ENCODE results near the gene SLC25A24.
"Not testable (repeated sequence)": the region's sequence is repeated elsewhere in the genome, so short reads cannot be mapped to it uniquely, and the experiment has no call there.

DNA sequence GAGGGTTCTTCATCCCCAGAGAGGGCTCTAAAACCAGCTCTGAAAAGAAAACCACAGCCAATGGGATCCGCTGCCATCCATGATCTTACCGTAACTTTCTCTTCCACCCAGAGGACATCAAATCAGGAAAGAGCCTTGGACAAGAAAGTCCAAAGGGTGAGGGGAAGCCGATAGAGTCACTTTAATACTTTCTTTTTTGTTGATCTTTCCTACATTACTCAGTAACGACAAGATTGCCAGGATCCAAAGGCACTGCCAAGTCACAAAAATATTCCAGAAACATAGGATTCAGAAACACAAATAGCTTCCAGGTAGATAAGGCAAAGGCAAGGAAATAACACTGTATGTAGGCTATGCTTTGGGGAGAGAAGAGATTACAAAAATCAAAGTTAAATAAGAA, 26.7 kb upstream of the SLC25A24 start:
- TF ChIP-seq, protein P1, sequence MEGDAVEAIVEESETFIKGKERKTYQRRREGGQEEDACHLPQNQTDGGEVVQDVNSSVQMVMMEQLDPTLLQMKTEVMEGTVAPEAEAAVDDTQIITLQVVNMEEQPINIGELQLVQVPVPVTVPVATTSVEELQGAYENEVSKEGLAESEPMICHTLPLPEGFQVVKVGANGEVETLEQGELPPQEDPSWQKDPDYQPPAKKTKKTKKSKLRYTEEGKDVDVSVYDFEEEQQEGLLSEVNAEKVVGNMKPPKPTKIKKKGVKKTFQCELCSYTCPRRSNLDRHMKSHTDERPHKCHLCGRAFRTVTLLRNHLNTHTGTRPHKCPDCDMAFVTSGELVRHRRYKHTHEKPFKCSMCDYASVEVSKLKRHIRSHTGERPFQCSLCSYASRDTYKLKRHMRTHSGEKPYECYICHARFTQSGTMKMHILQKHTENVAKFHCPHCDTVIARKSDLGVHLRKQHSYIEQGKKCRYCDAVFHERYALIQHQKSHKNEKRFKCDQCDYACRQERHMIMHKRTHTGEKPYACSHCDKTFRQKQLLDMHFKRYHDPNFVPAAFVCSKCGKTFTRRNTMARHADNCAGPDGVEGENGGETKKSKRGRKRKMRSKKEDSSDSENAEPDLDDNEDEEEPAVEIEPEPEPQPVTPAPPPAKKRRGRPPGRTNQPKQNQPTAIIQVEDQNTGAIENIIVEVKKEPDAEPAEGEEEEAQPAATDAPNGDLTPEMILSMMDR (IDR thresholded peaks at IDR 0.05), result not testable (repeated sequence)
- not testable (repeated sequence) for TF ChIP-seq POLR2A (IDR thresholded peaks at IDR 0.05)

Data from uterus (tissue), 2 donors.